Inferior parietal cortex (tissue), 1 donor: Measurements from ENCODE around the gene KIRREL1.

ENCODE experiments used
- DNase-seq: peaks from one replicate; pipeline ENCODE4 v3.0.0-alpha.2; 2016; ENCODE audit errors: extremely low spot score

The KIRREL1 gene

DNA sequence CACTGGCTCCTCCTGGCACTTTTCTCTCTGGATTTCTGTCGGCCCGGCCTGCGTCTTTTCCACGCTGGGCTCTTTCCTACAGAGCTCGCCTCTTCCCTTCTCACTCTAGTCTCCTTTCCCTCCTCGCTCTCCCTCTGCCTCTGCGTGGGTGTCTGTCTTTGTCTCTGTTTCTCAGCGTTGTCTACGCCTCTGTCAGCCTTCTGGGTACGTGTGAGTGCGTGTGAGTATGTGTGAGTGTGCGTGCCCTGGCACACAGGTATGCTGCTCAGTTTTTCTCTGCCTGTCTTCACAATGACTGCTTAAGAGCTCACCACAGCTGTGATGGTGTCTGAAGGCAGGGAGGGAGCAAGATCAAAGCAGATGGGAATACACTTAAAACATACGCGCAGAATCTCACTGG is 77.7 kb downstream of the KIRREL1 start:
- DNase-seq = peak; percentile 26

DNA sequence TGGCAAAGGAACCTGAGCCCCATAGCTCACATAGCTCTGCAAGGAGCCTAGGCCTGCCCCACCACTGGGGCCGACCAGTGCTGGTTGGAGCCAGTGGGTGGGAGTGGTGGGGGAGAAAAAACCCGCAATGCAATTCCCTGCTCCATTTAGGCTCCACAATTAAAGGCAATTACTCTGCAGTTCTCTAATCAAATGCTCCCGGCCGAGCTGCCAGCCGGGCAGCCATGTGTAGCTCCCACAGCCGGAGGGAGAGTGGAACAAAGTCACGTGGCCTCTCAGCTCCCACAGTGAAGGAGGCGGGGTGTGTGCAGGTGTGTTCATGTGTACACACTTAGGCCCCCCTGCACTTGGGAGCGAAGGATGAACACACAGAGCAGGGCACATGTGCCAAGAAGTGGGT is 81.6 kb downstream of the KIRREL1 start:
- DNase-seq = no peak

DNA sequence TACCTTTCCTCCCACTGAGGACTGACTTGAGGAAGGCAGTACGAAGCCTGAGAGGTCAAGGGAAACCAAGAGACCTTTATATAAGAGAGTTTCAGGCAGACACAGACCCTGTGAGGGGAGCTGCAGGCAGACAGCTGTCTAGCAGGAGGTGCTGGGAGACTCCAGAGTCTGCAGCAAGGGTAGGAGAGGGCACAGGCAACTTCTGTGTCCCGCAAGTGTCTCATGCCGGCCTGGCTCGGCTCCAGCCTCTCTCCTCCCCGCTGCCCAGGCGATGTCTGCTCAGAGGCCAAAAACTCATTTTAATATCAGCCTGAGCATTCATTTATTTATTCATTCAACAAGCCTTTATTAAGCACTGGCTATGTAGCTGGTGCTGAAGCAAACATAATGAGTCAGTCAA is 83.0 kb downstream of the KIRREL1 start:
- no peak for DNase-seq

DNA sequence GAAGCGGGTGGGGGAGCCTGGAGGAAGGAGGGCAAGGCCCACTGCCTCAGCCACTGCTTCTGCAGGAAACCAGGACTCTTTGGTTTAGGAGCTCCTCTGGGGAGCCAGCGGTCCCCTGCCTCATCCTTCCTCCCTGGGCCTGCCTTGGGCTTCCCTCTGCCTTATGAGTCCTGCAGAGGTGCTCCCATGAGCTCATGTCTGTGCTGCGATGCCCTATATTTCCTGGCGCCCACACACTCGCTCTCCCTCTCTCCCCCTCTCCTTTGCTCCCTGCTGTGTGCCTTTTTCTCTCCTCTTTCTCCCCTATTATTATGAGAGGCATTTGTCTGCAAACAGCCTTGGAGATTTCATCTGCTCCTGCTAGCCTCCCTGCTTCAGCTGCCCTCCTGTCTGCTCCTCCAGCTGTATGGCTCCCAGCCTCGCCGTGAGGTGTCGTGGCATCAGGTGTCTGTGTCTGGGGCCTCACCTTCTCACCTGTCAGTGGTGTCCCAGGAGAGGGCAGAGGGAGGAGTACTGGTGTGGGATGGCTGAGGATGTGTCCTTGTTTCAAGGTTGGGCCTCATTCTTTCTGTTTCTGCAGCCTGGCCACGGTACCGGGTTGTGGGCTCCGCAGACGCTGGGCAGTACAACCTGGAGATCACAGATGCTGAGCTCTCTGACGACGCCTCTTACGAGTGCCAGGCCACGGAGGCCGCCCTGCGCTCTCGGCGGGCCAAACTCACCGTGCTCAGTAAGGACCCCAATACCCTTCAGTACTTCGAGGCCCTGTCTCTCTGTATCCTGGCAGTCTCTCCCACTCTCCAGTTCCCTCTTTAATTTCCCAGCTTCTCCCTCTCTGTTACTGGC is 84.2 kb downstream of the KIRREL1 start:
- no peak for DNase-seq

DNA sequence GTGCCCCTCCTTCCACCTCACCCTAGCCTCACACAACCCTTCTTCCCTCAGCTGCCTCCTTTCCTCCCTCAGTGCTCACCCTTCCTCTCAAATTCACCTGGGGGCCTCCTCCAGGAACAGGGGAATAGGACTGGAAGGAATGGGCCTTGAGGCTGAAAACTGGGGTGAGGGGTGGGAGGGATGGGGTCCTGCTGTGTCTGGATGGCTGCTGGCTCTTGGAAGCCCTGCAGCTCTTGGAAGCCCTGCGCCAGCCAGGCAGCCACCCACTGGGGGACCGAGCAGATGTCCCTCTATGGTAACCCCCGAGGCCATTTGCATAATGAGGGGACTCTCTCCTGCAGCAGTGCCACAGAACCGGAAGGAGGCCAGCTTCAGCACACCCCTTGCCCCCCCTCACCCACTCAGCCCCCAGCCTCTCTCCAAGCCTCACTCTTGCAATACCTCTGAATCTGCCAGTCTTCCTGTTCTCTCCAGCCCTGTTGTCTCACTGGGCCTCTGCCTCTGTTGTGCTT is 85.2 kb downstream of the KIRREL1 start:
- no peak for DNase-seq

DNA sequence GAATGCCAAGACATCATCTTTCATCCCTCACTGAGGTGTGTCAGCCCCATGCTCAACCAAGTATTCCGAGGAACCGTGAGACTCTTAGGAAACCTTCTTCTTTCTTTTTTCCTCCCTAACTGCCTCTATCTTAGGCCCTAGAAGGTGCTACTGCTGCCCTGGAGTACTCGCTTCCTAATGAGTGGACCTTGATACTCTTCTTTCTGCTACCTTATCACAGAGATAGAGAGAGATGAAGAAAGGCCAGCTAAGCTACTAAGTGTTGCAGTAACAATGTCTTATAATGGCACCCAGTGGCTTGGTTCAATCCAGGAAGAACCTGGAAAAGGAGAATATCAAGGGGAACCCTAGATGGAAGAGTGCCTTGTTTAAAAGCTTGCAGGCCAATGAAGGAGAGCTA is 86.6 kb downstream of the KIRREL1 start:
- DNase-seq = no peak

DNA sequence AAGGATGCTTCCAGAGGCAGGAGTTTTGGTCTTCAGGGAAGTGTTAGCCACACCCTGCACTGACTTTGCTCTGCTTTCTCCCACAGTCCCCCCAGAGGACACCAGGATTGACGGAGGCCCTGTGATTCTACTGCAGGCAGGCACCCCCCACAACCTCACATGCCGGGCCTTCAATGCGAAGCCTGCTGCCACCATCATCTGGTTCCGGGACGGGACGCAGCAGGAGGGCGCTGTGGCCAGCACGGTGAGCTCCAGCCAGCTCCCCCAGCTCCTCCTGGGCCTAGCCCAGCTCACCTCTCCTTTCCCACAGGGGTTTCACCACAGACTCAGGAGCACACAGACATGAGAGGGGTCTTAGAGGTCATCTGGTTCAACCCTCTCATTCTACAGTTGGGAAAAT is 90.9 kb downstream of the KIRREL1 start:
- no peak for DNase-seq

DNA sequence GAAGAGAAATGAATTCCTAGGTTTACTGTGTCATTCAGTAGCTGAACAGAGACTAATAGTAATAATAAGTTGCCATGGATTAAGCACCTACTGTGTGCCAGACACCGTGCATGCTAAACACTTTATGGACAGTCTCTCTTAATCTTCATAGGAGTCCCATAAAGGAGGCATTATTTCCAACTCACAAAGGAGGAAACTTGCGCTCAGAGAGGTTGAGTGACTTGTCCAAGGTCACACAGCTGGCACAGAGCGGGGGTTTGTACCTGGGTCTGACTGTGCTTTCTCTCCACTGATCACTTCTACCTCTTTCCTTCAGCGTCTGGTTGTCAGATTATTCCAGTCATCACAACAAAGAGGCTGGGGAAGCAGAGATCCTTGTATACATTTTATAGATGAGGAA is 91.3 kb downstream of the KIRREL1 start:
- DNase-seq = no peak

DNA sequence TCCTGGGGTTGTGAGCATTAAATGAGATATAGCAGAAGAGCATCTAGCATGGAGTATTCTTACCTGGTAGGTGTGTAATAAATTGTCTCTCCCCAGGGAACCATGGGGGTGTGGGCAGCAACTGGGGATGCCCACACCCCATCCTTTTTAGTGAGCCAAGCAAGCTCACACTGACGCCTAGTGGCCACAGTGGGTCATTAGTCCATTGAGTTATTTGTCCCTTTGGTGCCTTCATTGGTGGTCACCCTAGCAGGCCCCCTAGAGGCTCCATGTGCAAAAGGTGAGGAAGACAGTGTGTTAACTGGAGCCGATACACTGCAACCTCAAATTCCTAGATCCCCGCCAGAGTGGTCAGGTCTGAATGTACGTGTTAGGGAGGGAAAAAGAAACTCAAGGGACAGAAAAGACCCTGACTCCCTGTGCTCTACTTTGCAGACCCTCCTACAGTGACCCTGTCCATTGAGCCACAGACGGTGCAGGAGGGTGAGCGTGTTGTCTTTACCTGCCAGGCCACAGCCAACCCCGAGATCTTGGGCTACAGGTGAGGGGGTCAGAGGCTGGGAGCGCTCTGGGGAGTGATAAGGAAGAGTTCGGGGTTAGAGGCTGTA is 94.0 kb downstream of the KIRREL1 start:
- DNase-seq = peak; percentile 50

DNA sequence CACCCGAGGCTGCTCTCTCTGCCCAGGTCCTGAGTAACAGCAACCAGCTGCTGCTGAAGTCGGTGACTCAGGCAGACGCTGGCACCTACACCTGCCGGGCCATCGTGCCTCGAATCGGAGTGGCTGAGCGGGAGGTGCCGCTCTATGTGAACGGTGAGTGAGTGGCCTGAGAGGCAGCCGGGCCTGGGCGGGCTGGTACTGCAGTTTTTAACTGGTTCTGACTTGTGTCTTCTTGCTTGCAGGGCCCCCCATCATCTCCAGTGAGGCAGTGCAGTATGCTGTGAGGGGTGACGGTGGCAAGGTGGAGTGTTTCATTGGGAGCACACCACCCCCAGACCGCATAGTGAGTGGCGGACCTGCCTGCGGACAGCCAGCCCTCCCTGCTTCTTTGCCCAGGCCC is 96.0 kb downstream of the KIRREL1 start:
- no peak for DNase-seq

DNA sequence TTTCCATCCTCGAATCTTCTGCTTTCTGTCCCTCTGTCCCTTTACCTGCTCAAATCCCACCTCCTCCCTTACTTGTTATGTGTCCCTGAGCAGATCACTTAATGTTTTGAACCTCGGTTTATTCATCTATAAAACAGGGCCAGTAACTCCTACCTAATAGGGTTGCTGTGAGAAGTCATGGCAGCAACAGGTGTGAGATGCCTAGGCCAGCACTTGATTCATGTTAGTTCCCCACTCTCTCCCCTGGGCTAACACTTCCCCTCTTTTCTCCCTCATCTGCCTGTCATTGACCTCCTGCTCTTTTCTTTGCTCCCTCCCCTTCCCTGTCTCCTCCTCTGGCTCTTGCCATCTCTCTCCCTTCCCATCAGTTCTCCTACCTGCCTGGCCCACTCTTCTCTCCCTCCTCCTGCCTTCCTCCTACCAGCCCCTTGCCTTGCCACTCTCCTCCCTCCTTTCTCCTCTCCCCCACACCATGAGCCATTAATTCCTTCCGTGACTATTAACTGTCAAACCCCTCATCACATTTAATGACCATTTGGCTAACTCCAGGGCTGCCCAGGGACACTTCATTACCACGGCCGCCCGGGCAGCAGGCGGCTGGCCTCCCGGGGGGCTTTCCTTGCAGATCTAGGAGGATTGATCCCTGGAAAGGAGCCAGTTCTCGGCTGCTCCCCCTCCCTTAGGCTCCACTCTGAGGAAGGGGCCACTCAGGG is 96.6 kb downstream of the KIRREL1 start:
- DNase-seq = no peak

DNA sequence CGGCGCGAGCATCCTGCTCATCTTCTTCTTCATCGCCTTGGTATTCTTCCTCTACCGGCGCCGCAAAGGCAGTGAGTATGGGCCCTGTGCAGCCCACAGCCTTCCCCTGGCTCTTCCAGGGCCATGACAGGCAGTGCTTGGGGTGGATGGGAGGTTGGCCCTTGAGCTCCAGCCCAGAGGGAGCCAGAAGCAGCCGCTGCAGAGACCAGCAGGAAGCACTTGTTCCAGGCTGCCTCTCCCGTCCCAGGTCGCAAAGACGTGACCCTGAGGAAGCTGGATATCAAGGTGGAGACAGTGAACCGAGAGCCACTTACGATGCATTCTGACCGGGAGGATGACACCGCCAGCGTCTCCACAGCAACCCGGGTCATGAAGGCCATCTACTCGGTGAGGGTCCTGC is 99.9 kb downstream of the KIRREL1 start:
- DNase-seq = no peak

DNA sequence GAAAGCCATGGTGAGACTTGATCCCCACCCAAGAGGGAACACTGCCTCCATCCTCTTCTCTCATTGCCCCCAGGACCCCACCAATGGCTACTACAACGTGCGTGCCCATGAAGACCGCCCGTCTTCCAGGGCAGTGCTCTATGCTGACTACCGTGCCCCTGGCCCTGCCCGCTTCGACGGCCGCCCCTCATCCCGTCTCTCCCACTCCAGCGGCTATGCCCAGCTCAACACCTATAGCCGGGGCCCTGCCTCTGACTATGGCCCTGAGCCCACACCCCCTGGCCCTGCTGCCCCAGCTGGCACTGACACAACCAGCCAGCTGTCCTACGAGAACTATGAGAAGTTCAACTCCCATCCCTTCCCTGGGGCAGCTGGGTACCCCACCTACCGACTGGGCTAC is 101.1 kb downstream of the KIRREL1 start:
- DNase-seq = no peak

DNA sequence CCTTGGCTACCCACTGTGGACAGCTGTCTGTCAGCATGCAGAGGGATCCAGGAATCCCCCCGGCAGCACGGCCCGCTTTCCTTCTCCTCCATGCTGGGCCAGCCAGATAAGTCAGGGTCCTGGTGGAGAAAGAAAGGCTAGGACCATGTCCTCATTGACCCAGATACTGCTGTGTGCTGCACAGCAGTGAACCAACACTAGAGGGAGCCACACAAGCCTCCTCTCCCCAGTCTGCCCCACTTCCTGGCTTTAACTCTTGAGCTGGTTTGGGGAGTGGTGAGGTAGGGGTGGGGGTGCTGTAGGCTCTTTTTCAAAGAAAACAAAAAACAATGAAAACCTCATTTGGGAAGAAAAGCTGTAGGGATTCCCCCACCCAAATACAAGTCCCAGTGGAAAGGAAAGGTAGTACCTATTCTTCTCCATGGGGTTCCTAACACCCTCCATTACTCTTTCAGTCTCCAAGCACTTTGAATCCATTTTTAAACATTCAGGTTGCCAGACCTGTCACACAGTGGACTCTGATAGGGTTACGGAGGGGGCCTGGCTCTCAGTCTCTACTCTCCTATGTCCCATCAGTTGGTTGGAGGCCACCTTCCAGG is 102.4 kb downstream of the KIRREL1 start:
- no peak for DNase-seq

DNA sequence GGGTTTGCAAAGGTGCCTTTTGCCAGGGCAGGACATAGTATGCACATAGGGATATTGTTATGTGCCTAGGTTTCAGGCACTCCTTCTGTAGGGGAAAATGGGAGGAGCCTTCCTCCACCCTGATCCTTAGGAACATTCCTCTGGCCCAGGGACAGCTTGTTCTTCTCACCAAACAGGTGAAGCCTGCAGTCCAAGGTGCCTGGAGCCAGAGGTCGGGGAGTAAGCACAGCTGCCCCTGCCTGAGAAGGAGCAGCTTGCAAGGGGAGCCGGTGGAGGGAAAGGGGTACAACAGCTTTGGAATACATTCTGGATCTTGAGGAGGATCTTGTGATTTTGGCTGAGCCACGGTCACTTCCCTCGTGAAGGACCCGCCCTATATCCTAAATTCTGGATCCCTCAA is 104.8 kb downstream of the KIRREL1 start:
- DNase-seq = no peak

DNA sequence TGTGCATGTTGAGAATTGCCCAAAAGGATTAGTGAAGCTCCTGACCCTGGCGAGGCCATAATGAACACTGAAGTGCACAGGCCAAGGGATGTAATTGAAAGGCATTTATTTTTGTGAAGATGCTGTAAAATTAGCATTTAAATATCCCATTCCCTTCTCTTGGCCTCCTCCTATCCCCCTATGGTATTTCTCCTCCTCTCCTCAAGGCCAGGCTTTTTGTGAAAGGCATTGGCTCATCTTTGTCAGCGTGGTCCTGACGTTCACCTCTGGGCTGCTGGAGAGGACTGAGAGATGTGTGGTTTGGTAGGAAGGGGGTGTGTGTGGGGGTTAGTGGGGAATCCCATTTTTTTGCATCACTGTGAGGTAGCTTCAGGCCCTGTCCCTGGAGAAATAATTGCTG is 105.7 kb downstream of the KIRREL1 start:
- no peak for DNase-seq

DNA sequence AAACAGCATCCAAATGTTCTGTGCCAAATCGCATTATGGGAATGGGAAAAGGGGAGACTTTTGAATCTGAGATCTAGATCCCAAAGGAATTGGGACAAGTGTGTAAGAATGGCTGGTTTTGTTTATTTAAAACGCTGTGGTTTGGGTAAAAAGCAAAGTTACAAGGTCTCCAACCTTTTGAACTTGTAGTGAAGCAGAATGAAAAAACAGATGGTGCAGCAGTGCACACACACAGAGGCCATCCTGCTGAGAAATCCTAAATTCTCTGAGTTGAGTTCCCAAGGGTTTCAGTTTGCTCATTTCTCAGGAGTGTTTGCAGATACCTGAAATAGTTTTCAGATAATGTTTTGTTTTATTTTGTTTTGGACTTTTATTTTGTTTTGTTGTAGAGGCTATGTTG is 107.1 kb downstream of the KIRREL1 start:
- no peak for DNase-seq

DNA sequence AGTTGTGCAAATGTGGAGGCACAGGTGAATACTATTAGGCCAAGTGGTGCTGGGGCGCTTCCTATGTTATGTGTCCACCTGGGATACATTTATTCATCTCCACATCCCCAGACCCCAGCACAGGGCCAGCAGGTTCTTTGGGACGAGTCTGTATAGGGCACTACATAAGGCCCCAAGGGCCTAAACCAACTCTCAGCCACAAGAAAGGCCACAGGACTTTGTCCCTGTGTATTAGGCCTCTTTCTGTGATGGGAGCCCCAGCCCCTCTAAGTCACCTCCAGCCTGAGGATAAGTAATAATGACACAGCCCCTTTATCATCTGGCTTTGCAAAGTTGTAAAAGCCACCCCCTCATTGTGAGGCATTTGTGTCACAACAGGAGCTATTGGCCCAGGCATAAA is 108.0 kb downstream of the KIRREL1 start:
- no peak for DNase-seq

DNA sequence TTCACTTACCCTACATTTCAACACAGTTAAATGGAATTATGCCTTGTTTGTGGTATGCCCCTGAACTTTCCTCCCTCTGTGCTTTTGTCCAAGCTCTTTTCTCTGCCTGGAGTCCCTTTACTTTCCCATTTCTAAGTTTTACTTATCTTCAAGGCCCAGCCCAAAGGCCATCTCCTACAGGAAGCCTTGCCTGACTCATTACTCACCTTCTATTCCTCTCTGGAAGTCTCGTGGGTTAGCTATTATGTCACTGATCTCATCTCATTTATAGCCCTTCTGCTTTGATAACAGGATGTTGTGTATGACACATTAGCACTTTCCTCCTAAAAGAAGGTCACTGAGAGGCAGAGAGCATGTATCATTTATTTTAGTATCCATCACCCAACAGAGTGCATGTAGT is 108.5 kb downstream of the KIRREL1 start:
- no peak for DNase-seq

DNA sequence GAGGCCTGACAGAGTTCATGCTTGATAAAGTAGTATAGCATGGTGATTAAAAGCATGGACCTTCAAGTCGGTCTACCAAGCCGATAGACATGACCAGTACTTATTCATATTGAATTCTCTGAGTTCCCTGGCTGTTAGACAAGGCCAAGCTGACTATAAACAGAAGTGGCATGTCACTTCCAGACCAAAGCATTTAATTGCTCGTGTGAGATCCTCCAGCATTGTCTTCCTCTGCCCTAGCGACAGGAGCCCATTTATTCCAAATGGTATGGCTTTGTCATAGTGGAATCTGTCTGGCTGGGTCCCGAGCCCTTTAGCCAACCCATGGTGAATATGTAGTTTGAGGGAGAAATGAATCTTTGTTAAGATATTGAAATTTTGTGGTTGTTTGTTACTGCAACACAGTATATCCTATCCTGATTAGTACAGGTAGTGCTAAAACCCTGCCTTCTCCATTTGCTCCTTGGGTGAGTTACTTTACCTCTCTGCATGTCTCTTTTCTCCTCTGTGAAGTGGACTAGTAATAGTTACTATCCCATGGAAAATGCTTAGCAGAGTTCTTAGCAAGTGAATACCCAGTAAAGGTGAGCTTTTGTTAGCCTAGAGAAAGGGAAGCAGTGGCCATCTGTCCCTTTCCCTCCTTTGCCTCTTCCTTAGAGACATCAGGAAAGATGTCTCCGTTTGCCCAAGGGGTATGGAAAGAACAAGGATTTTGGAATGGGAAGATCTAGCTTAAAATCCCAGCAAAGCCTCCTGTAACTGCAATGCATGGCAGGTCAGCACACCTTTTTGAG is 109.6 kb downstream of the KIRREL1 start:
- no peak for DNase-seq

DNA sequence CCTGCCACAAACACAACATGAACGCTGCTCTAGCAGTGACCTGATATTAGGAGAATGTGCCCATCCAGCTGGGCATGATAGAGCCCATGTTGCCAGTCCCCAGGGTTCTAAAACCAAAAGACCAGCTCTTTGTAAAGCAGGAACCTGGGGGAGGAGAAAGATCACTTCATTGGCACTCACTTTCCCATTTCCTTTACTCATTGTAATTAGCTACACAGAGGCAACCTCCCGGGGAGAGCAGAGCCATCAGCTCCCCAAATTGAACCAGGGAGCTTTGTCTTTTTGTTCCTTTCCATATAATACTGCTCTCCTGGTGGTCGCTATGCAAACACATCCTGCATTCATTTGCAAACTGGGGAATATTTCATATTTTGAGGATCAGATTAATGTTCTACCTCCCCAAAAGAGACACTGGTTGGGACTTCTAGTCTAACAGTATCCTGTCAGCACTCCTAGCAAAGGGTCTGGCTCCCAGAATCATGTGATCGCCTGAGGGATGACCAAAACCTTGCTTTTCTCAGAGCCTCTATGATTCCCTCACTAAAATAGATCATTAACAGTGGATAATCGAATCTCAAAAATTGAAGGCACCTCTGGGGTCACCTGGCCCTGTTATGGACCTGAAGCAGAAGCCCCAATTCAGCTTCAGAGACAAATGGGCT is 110.5 kb downstream of the KIRREL1 start:
- DNase-seq = no peak
